A549 (cell line): ENCODE data around the gene SEC14L3. TPM values are rescaled to one million over a fixed set of nuclear protein-coding genes. Genes with fewer than 3 reads are reported as not detected.

Experiments used
- ATAC-seq, 2 experiments: fragments of 200-7000 bp in 1 of 2; fragments of >200 bp in 1 of 2; cut with Nextera tagmentation in 1 of 2; cut with Tn5 transposase in 1 of 2; 3 replicates each; pipeline versions ENCODE4 v1.8.0 to v1.9.1; 2018 to 2020; ENCODE audit warnings: mild to moderate bottlenecking in 1 of 2, moderate library complexity in 1 of 2
- CTCF ChIA-PET: fragments of 300-600 bp; sonication (Branson Sonifier 250); formaldehyde crosslinking; extraction: SDS; loops from one replicate; lab custom pipeline; 2021; ENCODE audit warnings: antibody characterized with exemption, inconsistent platforms; lab: Yijun Ruan, JAX
- POLR2A ChIA-PET: fragments of 350-600 bp; formaldehyde crosslinking; extraction: SDS; loops from one replicate; lab custom pipeline; 2021; ENCODE audit warnings: antibody characterized with exemption, inconsistent platforms; lab: Yijun Ruan, JAX
- DNase-seq, 2 experiments: peaks; one replicate each; pipeline versions ENCODE4 v3.0.0 to v3.0.0-alpha.2; 2011 to 2016; ENCODE audit warnings: low read depth in 1 of 2, low spot score in 1 of 2
- FAIRE-seq: peaks from 2 replicates; lab custom pipeline; 2011; peaks lifted over from hg19 to GRCh38; lab: Jason Lieb, UNC
- H3K27ac ChIP-seq, 2 experiments: fragments of >200 bp; sonication (Bioruptor Twin); formaldehyde crosslinking; 3 replicates each; pipeline ENCODE4 v1.5.1; 2016 to 2017
- H3K4me1 ChIP-seq: fragments of >200 bp; sonication (Bioruptor Twin); formaldehyde crosslinking; 3 replicates; pipeline ENCODE4 v1.6.1; 2016
- H3K4me2 ChIP-seq: fragments of >200 bp; sonication (Bioruptor Twin); formaldehyde crosslinking; 3 replicates; pipeline ENCODE4 v1.6.1; 2016
- H3K4me3 ChIP-seq: fragments of >200 bp; sonication (Bioruptor Twin); formaldehyde crosslinking; 3 replicates; pipeline ENCODE4 v1.5.1; 2016
- H3K9me3 ChIP-seq: fragments of >200 bp; sonication (Bioruptor Twin); formaldehyde crosslinking; 3 replicates; pipeline ENCODE4 v1.6.1; 2016
- ATOH8 ChIP-seq: fragments of 250-450 bp; sonication (Bioruptor Pico); IDR thresholded peaks from 2 replicates; pipeline ENCODE4 v1.5.0; 2020; ENCODE audit warnings: low read depth, mild to moderate bottlenecking, moderate library complexity
- CBX8 ChIP-seq: fragments of 200-600 bp; sonication (generic); IDR thresholded peaks from 2 replicates; pipeline ENCODE4 v1.6.1; 2016
- CEBPB ChIP-seq, 2 experiments: fragments of >200 bp in 1 of 2; sonication (Bioruptor Twin) in 1 of 2; formaldehyde crosslinking in 1 of 2; IDR thresholded peaks; 2 replicates each; pipeline ENCODE4 v1.6.1; 2012 to 2016
- CHD4 ChIP-seq: fragments of 200-600 bp; sonication (generic); IDR thresholded peaks from 2 replicates; pipeline ENCODE4 v1.6.1; 2016; ENCODE audit warnings: antibody characterized with exemption, mild to moderate bottlenecking, borderline replicate concordance
- EHF ChIP-seq: fragments of 250-450 bp; sonication (Bioruptor Pico); IDR thresholded peaks from 2 replicates; pipeline ENCODE4 v1.5.0; 2020; ENCODE audit warnings: mild to moderate bottlenecking
- EP300 ChIP-seq, 2 experiments: fragments of >200 bp; sonication (Bioruptor Twin); formaldehyde crosslinking; IDR thresholded peaks; 2 replicates in 1 of 2; 3 replicates in 1 of 2; pipeline ENCODE4 v1.6.1; 2016 to 2017
- ESRRA ChIP-seq: fragments of 150-350 bp; IDR thresholded peaks from 2 replicates; pipeline ENCODE4 v1.6.1; 2014; ENCODE audit warnings: mild to moderate bottlenecking, low read length, borderline replicate concordance
- FOSB ChIP-seq: fragments of 250-450 bp; sonication (Bioruptor Pico); IDR thresholded peaks from 2 replicates; pipeline ENCODE4 v1.5.0; 2020; ENCODE audit warnings: mild to moderate bottlenecking, moderate library complexity
- FOSL2 ChIP-seq, 2 experiments: fragments of 450-650 bp in 1 of 2; fragments of >200 bp in 1 of 2; sonication (Bioruptor Twin) in 1 of 2; formaldehyde crosslinking; IDR thresholded peaks; 2 replicates each; pipeline versions ENCODE4 v1.5.0 to v1.6.1; 2016 to 2020; ENCODE audit warnings: mild to moderate bottlenecking in 1 of 2, moderate library complexity in 1 of 2
- HEYL ChIP-seq: fragments of 250-450 bp; sonication (Bioruptor Pico); IDR thresholded peaks from 2 replicates; pipeline ENCODE4 v1.8.0; 2021; ENCODE audit warnings: mild to moderate bottlenecking, moderate library complexity
- HOXA7 ChIP-seq: fragments of 250-450 bp; sonication (Bioruptor Pico); IDR thresholded peaks from 2 replicates; pipeline ENCODE4 v1.5.0; 2020; ENCODE audit warnings: mild to moderate bottlenecking, moderate library complexity
- HOXB13 ChIP-seq: fragments of 250-450 bp; sonication (Bioruptor Pico); IDR thresholded peaks from 2 replicates; pipeline ENCODE4 v1.5.0; 2020; ENCODE audit warnings: low read depth, mild to moderate bottlenecking, moderate library complexity
- HOXB5 ChIP-seq: fragments of 250-450 bp; sonication (Bioruptor Pico); IDR thresholded peaks from 2 replicates; pipeline ENCODE4 v1.5.0; 2020; ENCODE audit warnings: mild to moderate bottlenecking, moderate library complexity
- JUN ChIP-seq, 2 experiments: fragments of >200 bp; sonication (Bioruptor Twin); formaldehyde crosslinking; IDR thresholded peaks; 2 replicates in 1 of 2; 3 replicates in 1 of 2; pipeline ENCODE4 v1.6.1; 2016 to 2017
- JUNB ChIP-seq: fragments of >200 bp; sonication (Bioruptor Twin); formaldehyde crosslinking; IDR thresholded peaks from 2 replicates; pipeline ENCODE4 v1.6.1; 2016
- KDM1A ChIP-seq: fragments of 200-600 bp; sonication (generic); IDR thresholded peaks from 2 replicates; pipeline ENCODE4 v1.6.1; 2016; ENCODE audit warnings: low read depth, mild to moderate bottlenecking
- MAFK ChIP-seq: fragments of 450-650 bp; IDR thresholded peaks from 2 replicates; pipeline ENCODE4 v1.6.1; 2014; ENCODE audit not compliant: partially characterized antibody
- MAX ChIP-seq: IDR thresholded peaks from 2 replicates; pipeline ENCODE4 v1.6.1; 2012
- MAZ ChIP-seq: fragments of 150-350 bp; IDR thresholded peaks from 2 replicates; pipeline ENCODE4 v1.6.1; 2014; ENCODE audit warnings: antibody characterized with exemption, low read depth, low read length, borderline replicate concordance
- MYC ChIP-seq: IDR thresholded peaks from 2 replicates; pipeline ENCODE4 v1.6.1; 2012; ENCODE audit warnings: mild to moderate bottlenecking, inconsistent platforms, low read length, improper control_type of control experiment, borderline replicate concordance
- RAD21 ChIP-seq, 2 experiments: fragments of >200 bp in 1 of 2; sonication (Bioruptor Twin) in 1 of 2; formaldehyde crosslinking in 1 of 2; IDR thresholded peaks in 1 of 2; conservative IDR thresholded peaks in 1 of 2; 2 replicates in 1 of 2; 3 replicates in 1 of 2; pipeline ENCODE4 v1.6.1; 2012 to 2018; ENCODE audit warnings: inconsistent platforms in 1 of 2
- RARB ChIP-seq: fragments of 250-450 bp; sonication (Bioruptor Pico); IDR thresholded peaks from 2 replicates; pipeline ENCODE4 v1.8.0; 2021; ENCODE audit warnings: mild to moderate bottlenecking, moderate library complexity
- RCOR1 ChIP-seq: fragments of 150-350 bp; IDR thresholded peaks from 2 replicates; pipeline ENCODE4 v1.6.1; 2014; ENCODE audit warnings: antibody characterized with exemption, low read length, low read depth
- SMC3 ChIP-seq: fragments of >200 bp; sonication (Bioruptor Twin); formaldehyde crosslinking; IDR thresholded peaks from 3 replicates; pipeline ENCODE4 v1.6.1; 2018; ENCODE audit warnings: inconsistent platforms
- SREBF2 ChIP-seq: fragments of 450-650 bp; IDR thresholded peaks from 2 replicates; pipeline ENCODE4 v1.6.1; 2014; ENCODE audit warnings: mild to moderate bottlenecking, moderate library complexity
- TP53 ChIP-seq: fragments of 250-450 bp; sonication (Bioruptor Pico); IDR thresholded peaks from 2 replicates; pipeline ENCODE4 v1.5.0; 2021; ENCODE audit warnings: mild to moderate bottlenecking, moderate library complexity
- ZC3H11A ChIP-seq: fragments of 450-650 bp; IDR thresholded peaks from 2 replicates; pipeline ENCODE4 v1.6.1; 2014; ENCODE audit warnings: antibody characterized with exemption, mild to moderate bottlenecking
- ZSCAN20 ChIP-seq: fragments of 250-450 bp; sonication (Bioruptor Pico); IDR thresholded peaks from 2 replicates; pipeline ENCODE4 v1.8.0; 2022; ENCODE audit warnings: mild to moderate bottlenecking, moderate library complexity
- WGBS: methylation state at CpG from one replicate; pipeline ENCODE4 v1.1.6; 2017; ENCODE audit errors: missing lambda C conversion rate; 5-methylcytosine and 5-hydroxymethylcytosine counted together
- polyA plus RNA-seq, 4 experiments: library from polyadenylated mRNA; depleted of rRNA in 3 of 4; stranded (reverse); fragments of >200 nt; fragmentation: RNase III in 1 of 4; extraction: RNeasy Plus Mini Kit Qiagen cat#74134 plus additional on column Dnase treatment in 1 of 4; gene quantifications; 2 replicates in 3 of 4; 3 replicates in 1 of 4; pipeline ENCODE4 v1.2.3, GENCODE V29; 2011 to 2017
- TF ChIP-seq, protein P1 (sequence below): fragments of 450-650 bp; IDR thresholded peaks from 2 replicates; pipeline ENCODE4 v1.6.1; 2014; ENCODE audit warnings: antibody characterized with exemption
- TF ChIP-seq, protein P2 (sequence below): IDR thresholded peaks from 2 replicates; pipeline ENCODE4 v1.6.1; 2012; ENCODE audit warnings: low read depth, borderline replicate concordance
- TF ChIP-seq, protein P3 (sequence below): fragments of 150-350 bp; IDR thresholded peaks from 2 replicates; pipeline ENCODE4 v1.6.1; 2014; ENCODE audit warnings: low read depth, mild to moderate bottlenecking, low read length
- TF ChIP-seq, protein P4 (sequence below): fragments of >200 bp; sonication (Bioruptor Twin); formaldehyde crosslinking; IDR thresholded peaks from 3 replicates; pipeline ENCODE4 v1.5.1; 2016

SEC14L3 gene
- polyA plus RNA-seq, 2 of the 4 experiments (the other 2 are of a cell fraction), result 0.04 TPM; not detected in 1

DNA sequence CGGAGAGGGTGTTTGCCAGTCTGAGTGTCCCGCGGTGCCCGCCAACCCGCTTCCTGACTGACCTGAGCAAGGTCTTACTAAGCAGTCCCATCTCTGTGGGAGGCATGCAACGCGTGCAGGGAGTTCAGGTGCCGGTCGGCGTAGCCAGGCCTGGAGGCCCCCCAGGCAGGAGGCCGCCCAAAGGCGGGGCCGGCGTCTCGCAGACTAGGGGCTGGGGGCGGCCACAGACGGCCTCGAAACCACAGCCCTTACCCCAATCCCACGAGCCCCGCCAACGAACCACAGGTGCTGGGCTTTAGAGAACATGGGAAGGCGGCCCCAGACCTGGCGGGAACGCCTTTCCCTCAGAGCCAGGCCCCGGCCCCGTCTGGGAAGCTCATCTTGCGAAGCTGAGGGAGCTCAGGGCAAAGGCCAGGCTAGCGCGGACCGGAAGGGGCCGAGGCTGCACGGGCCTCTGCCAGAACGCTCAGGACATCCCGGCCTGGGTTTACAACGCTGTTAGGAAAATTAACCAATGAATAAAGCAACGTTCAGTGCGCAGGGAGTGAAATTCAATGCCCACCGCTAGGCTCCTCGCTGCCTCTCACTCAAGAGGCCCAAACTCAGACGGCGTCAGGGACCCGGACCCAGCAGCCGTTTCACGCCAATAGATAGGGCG is 48.4 kb downstream of the SEC14L3 start (continued):
- TF ChIP-seq TP53 (CRISPR knock-in tag), result no peak
- TF ChIP-seq, protein P1, sequence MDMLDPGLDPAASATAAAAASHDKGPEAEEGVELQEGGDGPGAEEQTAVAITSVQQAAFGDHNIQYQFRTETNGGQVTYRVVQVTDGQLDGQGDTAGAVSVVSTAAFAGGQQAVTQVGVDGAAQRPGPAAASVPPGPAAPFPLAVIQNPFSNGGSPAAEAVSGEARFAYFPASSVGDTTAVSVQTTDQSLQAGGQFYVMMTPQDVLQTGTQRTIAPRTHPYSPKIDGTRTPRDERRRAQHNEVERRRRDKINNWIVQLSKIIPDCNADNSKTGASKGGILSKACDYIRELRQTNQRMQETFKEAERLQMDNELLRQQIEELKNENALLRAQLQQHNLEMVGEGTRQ, result no peak
- TF ChIP-seq JUN (IDR thresholded peaks at IDR 0.05), result peak in 1 of 2 experiments; percentile 81; a peak in 3 of 5 replicates

GRCh38 chr22:30422481-30423300 is 49.1 kb downstream of the SEC14L3 start:
- Histone ChIP-seq H3K9me3 (no peaks in the 10 kb centered on the region), H3K4me1 (peaks cover 51% of the 10 kb centered on the region)
- 15% methylated on average over 15 of the region's 18 CpGs for WGBS
- no peak for FAIRE-seq
- peak; percentile 75 to 86 for DNase-seq
- TF ChIP-seq ESRRA, result no peak
- no peak for TF ChIP-seq RAD21 (conservative IDR thresholded peaks at IDR 0.05 in 1 of 2, IDR thresholded peaks at IDR 0.05 in 1 of 2)
- TF ChIP-seq, protein P2, sequence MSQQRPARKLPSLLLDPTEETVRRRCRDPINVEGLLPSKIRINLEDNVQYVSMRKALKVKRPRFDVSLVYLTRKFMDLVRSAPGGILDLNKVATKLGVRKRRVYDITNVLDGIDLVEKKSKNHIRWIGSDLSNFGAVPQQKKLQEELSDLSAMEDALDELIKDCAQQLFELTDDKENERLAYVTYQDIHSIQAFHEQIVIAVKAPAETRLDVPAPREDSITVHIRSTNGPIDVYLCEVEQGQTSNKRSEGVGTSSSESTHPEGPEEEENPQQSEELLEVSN, result no peak
- no peak for TF ChIP-seq KDM1A
- peak; percentile 38 for TF ChIP-seq JUNB
- peak in 1 of 2 experiments; percentile 22; a peak in 1 of 5 replicates for TF ChIP-seq EP300 (IDR thresholded peaks at IDR 0.05)
- TF ChIP-seq HOXB13 (CRISPR knock-in tag), result no peak
- TF ChIP-seq ATOH8 (CRISPR knock-in tag), result no peak
- TF ChIP-seq, protein P3, sequence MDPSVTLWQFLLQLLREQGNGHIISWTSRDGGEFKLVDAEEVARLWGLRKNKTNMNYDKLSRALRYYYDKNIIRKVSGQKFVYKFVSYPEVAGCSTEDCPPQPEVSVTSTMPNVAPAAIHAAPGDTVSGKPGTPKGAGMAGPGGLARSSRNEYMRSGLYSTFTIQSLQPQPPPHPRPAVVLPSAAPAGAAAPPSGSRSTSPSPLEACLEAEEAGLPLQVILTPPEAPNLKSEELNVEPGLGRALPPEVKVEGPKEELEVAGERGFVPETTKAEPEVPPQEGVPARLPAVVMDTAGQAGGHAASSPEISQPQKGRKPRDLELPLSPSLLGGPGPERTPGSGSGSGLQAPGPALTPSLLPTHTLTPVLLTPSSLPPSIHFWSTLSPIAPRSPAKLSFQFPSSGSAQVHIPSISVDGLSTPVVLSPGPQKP, result no peak
- TF ChIP-seq HEYL (CRISPR knock-in tag), result no peak
- TF ChIP-seq, protein P4, sequence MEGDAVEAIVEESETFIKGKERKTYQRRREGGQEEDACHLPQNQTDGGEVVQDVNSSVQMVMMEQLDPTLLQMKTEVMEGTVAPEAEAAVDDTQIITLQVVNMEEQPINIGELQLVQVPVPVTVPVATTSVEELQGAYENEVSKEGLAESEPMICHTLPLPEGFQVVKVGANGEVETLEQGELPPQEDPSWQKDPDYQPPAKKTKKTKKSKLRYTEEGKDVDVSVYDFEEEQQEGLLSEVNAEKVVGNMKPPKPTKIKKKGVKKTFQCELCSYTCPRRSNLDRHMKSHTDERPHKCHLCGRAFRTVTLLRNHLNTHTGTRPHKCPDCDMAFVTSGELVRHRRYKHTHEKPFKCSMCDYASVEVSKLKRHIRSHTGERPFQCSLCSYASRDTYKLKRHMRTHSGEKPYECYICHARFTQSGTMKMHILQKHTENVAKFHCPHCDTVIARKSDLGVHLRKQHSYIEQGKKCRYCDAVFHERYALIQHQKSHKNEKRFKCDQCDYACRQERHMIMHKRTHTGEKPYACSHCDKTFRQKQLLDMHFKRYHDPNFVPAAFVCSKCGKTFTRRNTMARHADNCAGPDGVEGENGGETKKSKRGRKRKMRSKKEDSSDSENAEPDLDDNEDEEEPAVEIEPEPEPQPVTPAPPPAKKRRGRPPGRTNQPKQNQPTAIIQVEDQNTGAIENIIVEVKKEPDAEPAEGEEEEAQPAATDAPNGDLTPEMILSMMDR, result no peak
- no peak for TF ChIP-seq SMC3
- peak; percentile 80 for TF ChIP-seq MAFK
- peak; percentile 37 for TF ChIP-seq FOSL2 (IDR thresholded peaks at IDR 0.05)
- peak; percentile 84 for TF ChIP-seq FOSL2 (CRISPR knock-in tag; IDR thresholded peaks at IDR 0.05)
- TF ChIP-seq HOXB5 (CRISPR knock-in tag), result no peak
- no peak for TF ChIP-seq FOSB (CRISPR knock-in tag)
- TF ChIP-seq MAX, result peak; percentile 59
- no peak for TF ChIP-seq MAZ
- TF ChIP-seq CHD4, result no peak
- TF ChIP-seq CBX8, result no peak
- TF ChIP-seq EHF (CRISPR knock-in tag), result no peak
- 0 out of 4 replicates have a peak, but pooled peaks of 1 of the 2 experiments have one; percentile 3 for TF ChIP-seq CEBPB (IDR thresholded peaks at IDR 0.05)
- no peak for TF ChIP-seq RCOR1
- no peak for TF ChIP-seq TP53 (CRISPR knock-in tag)
- TF ChIP-seq SREBF2, result no peak
- no peak for TF ChIP-seq ZC3H11A
- TF ChIP-seq ZSCAN20 (CRISPR knock-in tag), result no peak
- no peak for TF ChIP-seq RARB
- no peak for TF ChIP-seq HOXA7 (CRISPR knock-in tag)
- TF ChIP-seq MYC, result no peak
- TF ChIP-seq, all 56 proteins: peak for 6
- POLR2A ChIA-PET, result interaction anchor here (0.6 to 3.1 kb wide), 8 partner anchors 9 to 226 kb away, joined by 3 to 12 read pairs (median 6); partner anchors contain the start of genes CASTOR1, RNF215 and SEC14L2
- CTCF ChIA-PET, result interaction anchor here (0.7 to 2.9 kb wide), 8 partner anchors 9 to 213 kb away, joined by 3 to 15 read pairs (median 4); partner anchors contain the start of genes RNF215, SEC14L2 and SLC35E4
- H3K27ac ChIP-seq, result peak overlapping the region; percentile 97
- peak; percentile 42 to 59; a peak in 5 of 6 replicates for ATAC-seq
- peak overlapping the region; percentile 58 for H3K4me3 ChIP-seq
- peak overlapping the region; percentile 87 for H3K4me2 ChIP-seq
